Left kidney (tissue), 2 donors: ENCODE results near the gene CYP2B6. TPM values are rescaled to one million over a fixed set of nuclear protein-coding genes. Genes with fewer than 3 reads are reported as not detected.
"Not testable (repeated sequence)": the region's sequence is repeated elsewhere in the genome, so short reads cannot be mapped to it uniquely, and the experiment has no call there.

Source experiments
- DNase-seq: peaks from one replicate; pipeline ENCODE4 v3.0.0-alpha.2; 2013
- polyA plus RNA-seq: library from polyadenylated mRNA; unstranded; fragments of 120-200 nt; gene quantifications from one replicate; pipeline ENCODE4 v1.2.1, GENCODE V29; 2013; ENCODE audit not compliant: insufficient read length

Gene CYP2B6
- polyA plus RNA-seq, 1 donor: 3.6 TPM

DNA sequence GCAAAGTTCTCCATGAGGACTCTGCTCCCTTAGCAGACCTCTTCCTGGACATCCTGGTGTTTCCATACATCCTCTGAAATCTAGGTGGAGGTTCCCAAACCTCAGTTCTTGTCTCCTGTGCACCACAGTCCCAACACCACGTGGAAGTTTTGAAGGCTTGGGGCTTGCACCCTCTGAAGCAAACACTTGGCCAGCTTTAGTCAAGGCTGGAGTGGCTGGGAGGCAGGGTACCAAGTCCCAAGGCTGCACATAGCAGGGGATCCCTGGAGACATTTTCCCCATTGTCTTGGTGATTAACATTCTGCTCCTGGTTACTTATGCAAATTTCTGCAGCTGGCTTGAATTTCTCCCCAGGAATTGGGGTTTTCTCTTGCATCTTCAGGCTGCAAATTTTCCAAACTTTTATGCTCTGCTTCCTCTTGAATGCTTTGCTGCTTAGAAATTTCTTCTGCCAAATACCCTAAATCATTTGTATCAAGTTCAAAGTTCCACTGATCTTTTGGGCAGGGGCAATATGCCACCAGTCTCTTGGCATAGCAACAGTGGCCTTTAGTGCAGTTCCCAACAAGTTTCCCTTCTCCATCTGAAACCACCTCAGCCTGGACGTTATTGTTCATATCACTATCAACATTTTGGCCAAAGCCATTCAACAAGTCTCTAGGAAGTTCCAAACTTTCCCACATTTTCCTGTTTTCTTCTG is 10.2 kb upstream of the CYP2B6 start:
- not testable (repeated sequence) for DNase-seq

- no peak for DNase-seq
These were observed 9.5 kb upstream of the CYP2B6 start for GRCh38 chr19:40981591-40981990.

- no peak for DNase-seq
These were observed 8.4 kb upstream of the CYP2B6 start for GRCh38 chr19:40982594-40983101.

DNA sequence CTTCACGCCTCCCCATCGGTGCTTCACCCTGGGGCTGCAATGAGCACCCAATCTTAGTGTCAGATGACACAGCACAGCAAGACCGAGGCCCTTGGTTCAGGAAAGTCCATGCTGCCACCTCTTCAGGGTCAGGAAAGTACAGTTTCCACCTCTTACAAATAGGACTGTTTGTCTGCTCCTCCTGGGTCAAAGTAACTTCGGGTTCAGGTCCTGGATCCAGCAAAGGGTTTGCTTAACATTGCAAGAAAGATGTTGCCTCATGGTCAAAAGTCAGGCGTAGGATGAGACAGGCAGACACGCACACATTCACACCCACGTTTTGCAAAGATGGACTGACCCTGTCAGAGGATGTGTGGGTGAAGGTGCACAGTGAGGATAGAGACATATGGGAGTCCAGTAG is 1.6 kb upstream of the CYP2B6 start:
- no peak for DNase-seq

DNA sequence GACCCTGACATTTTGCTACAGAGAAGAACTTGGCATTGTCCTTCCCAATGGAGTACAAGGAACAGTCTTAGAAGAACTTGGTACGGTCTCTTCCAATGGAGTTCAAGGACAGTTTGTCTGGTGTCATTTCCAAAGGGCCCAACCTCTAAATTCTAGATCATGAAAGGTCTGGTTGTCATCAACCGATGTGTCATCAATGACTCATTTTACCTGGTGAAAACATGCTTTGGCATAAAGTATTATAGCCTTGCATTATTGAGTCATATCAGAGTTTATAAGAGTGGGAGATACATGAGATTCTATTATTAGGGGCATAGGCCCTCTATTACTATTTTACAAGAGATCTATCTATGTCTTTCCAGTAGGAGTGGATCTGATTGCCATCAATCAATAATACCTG is 4.3 kb downstream of the CYP2B6 start:
- no peak for DNase-seq

GRCh38 chr19:40999018-40999417 is 7.9 kb downstream of the CYP2B6 start:
- DNase-seq: not testable (repeated sequence)

- no peak for DNase-seq
These were observed 9.2 kb downstream of the CYP2B6 start for GRCh38 chr19:41000310-41000737.

GRCh38 chr19:41001243-41001971 is 10.3 kb downstream of the CYP2B6 start:
- DNase-seq: no peak

DNA sequence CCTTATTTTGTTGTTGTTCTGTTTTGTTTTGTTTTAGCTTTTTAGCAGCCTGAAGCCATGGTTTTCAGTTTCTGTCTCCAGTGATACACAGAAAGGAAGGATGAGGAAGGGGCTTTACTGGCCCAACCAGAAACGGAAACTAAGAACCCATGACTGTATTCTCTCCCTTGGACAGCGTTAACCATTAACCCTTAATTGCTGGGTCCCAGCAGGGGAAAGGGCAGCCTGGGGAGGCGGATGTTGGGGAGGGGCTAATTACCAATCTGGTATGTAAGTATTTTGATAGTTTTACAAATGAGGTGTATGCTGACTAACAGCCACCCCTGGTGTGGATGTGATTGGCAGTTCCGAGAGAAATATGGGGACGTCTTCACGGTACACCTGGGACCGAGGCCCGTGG is 12.6 kb downstream of the CYP2B6 start:
- peak; percentile 27 for DNase-seq

DNA sequence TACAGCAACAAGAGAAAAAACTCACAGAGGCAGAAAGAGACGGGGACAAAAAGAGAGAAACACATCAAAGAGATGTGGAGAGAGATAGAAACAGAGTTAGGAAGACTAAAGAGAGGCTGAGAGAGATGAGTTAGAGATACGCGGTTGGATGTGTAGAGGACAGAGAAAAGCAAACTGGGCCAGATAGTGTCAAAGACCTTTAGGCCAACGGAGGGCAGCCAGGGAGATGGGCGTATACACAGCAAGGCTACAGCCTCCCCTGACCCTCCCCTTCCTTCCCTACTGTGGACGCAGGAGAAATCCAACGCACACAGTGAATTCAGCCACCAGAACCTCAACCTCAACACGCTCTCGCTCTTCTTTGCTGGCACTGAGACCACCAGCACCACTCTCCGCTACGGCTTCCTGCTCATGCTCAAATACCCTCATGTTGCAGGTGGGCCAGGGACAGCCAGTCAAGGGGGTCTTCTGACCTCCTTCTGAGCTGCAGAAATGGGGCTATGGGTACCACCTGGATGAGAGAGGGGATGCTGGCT is 18.7 kb downstream of the CYP2B6 start:
- no peak for DNase-seq

DNA sequence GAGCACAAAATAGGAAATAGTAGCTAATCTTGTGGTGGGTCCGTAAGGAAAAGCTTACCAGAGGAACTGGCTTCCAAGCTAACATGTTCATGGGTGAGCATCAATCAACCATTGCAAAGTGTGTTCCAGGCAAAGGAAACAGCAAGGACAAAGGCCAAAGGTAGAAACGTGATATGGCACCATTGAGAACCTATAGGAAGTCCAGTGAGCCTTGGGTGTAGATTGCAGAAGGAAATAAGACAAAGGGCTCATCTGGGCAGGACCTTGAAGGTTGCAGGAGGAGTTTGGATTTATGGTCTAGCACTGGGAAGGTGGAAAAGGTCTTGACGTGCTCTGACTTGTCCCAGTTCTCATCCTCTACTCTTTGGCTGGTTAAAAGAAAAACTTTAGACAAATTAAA is 22.3 kb downstream of the CYP2B6 start:
- no peak for DNase-seq

GRCh38 chr19:41014643-41015042 is 23.6 kb downstream of the CYP2B6 start:
- DNase-seq: no peak

GRCh38 chr19:41016488-41017071 is 25.5 kb downstream of the CYP2B6 start:
- no peak for DNase-seq

- DNase-seq: no peak
These were observed 27.7 kb downstream of the CYP2B6 start for GRCh38 chr19:41018736-41019290.

DNA sequence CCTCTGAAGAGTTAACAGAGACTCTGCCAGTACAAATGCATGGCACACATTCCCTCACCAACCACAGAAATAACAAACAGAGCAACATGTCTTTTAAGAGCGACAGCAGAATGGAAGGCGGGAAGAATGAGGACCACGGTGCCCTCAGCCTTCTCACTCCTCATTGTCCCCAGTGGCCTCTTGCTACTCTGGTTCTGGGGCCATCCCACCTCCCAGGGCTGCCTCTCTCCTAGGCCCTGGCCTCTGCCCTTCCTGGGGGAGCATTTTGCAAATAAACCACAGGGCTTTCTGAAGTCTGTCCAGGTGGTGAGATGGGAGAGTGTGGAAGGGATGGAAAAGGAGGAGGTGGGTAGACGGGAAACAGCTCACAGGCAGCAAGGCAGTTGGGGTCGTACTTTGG is 28.3 kb downstream of the CYP2B6 start:
- DNase-seq: no peak

DNA sequence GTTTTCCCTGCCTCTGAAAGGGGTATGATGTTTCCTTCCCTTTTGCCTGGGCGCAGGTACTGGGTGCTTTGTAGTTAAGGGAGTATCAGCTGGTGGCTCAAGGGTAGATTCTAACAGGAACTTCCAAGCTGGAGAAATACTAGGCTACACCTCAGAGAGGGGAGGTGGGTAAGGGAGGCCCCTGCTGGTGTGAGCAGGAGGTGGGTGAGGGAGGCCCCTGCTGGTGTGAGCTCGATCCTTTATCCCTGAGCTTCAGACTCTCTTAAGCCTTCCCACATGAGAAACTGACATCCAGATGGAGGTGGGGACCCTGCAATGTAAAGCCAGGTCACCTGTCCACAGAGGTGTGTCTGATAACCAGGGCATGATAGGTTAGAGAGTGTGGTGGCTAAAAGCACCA is 32.1 kb downstream of the CYP2B6 start:
- no peak for DNase-seq

DNA sequence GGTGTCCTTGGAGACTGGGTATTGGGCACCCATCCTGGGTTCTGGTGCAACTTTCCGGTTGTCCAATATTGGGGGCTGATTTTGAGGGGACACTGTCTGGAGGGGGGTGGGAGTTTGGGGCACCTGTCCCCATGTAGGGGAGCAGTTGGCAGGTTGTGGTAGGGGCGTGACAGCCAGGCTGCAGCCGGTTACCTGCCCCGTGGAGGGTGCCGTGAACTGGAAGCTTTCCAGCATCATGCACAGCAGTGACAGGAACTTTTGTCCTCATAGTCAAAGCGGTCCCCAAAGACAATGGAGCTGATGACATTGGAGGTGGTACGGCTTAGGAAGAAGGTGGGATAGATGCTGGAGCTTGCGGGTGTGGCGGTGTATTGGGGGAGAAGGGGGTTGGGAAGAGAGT is 34.3 kb downstream of the CYP2B6 start:
- no peak for DNase-seq

DNA sequence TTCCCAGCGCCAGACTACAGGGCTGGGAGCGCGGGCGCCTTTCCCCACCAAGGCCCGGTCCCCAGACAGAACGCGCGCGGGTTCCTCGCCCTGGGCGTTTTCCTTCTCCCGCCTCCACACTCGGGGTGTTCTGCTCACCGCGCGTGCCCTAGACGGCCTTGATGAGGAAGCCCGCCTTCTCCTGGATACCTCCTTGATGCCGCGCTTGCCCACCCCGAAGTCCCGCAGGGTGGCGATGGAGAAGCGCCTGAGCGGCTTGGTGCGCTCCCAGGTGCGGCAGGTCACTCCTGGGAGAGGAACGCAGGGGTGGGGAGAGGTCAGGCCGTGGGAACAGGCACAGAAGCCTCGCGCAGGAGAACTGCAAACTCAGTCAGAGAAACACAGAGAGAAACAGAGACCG is 34.8 kb downstream of the CYP2B6 start:
- DNase-seq: no peak

DNA sequence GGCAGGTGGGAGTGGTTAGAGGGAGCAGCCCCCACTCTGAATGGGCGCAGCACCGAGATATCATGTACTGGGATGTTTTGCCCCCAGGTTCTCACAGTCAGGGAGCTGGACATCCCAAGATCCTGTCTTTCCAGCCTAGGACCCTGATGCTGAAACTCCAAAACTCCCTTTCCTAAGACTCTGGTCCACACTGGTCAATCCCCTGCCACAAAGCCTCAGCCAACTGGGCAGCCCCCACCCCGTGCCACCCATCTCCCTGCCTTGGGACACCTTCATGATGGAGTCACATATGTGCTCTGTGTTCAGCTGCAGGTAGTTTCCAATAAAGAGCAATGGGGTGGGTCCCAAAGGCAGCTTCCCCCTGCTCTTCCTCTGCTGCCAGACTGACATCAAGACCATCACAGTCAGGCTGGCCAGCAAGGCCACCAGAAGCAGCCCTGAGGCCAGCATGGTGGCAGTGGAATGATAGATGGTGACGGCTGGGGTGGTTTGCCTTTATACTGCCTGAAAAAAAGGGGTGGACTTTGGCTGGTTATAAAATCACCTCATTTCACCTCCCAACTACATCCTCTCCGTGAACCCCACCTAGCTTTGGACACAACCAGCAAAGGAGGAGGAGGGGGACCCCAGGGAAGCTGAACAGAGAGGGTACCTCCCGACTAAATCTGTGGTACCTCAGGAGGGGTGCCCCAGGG is 36.3 kb downstream of the CYP2B6 start:
- DNase-seq: no peak

DNA sequence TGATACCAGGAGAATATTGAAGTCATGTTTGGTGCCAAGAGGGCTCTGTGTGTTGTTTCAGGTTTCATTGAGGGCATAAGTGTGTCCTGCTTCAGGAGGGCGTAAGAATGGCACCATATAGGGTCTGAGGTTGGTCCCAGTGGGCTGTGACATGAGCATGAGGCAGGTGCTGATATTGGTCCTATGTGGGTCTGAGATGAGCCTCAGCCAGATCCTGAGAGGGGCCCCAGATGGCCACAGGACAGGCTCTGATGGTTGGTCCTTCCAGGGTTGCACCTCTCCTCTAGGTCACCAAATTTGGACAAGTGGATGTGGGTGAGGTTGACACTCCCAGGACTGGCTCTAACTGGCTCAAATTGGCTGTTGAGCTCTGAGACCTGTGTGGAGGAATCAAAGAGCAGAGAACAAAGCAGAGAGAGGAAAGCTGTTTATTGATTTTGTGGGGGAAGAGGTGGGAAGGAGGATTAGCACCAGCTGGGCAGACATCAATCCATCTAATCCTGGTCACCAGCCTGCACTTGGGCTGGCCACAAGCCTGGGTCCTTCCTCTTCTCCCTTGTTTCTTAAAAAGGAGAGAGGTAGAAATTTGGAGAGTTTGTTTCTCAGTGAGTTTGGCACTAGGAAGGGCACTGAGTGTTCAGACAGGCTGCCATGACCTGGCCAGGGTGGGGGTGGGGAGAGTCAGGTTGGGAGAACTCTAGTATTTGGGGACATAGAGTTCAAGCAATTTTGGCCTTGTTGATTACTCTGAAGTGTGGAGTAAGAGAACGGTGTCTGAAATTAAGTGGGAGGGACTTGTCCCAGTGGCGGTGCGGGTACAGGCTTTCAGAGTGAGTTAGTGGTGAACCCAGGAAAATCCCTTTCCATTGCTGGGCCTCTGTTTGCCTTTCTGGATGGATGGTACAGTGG is 38.7 kb downstream of the CYP2B6 start:
- no peak for DNase-seq

- DNase-seq: no peak
These were observed 39.6 kb downstream of the CYP2B6 start for GRCh38 chr19:41030651-41031050.
